ENCODE data around the gene TOPAZ1. TPM values are rescaled to one million over a fixed set of nuclear protein-coding genes. Genes with fewer than 3 reads are reported as not detected.

The TOPAZ1 gene
- total RNA-seq, 1 experiment from 2014 or later = not detected

GRCh38 chr3:44353355-44353924 lies 111.8 kb downstream of the TOPAZ1 start:
- no peak for ATAC-seq
- Histone ChIP-seq H3K4me3 (ENCODE audit: low read depth in 2 of 2, low read length in 2 of 2) (no peak overlapping the region), H3K9me3 (ENCODE audit: control insufficient read depth, insufficient read depth, low read depth, low read length) (no peaks in the 10 kb centered on the region), H3K27me3 (ENCODE audit: control insufficient read depth, insufficient read depth, low read length) (no peaks in the 10 kb centered on the region), H3K27ac (ENCODE audit: low read length) (no peak overlapping the region), H3K36me3 (ENCODE audit: control insufficient read depth, insufficient read depth, low read length) (no peaks in the 10 kb centered on the region), H3K4me1 (ENCODE audit: control insufficient read depth, insufficient read depth, low read length) (no peaks in the 10 kb centered on the region)
- DNase-seq (ENCODE audit: low read depth, low spot score) = no peak
- POLR2A ChIA-PET = no interaction called here
- TF ChIP-seq SIN3A (IDR thresholded peaks at IDR 0.05; ENCODE audit: borderline replicate concordance, insufficient read depth, low read depth, low read length) = no peak
- TF ChIP-seq POLR2AphosphoS5 (IDR thresholded peaks at IDR 0.05; ENCODE audit: low read depth, low read length) = no peak
- no peak for TF ChIP-seq TCF7L2 (IDR thresholded peaks at IDR 0.05; ENCODE audit: low read depth, low read length)
- no peak for TF ChIP-seq CTCF (IDR thresholded peaks at IDR 0.05)
- no peak for TF ChIP-seq REST (IDR thresholded peaks at IDR 0.05; ENCODE audit: insufficient read depth in 1 of 2, low read depth in 2 of 2, low read length in 1 of 2)
- intact Hi-C loops (cut with micrococcal nuclease; ENCODE audit: unreplicated experiment) = no loop called here
- in situ Hi-C loops (cut with HindIII; ENCODE audit: low pct_unique_long_range_greater_than_20kb, low sequenced_read_pairs) = no loop called here
- CTCF ChIA-PET = no interaction called here
- BruUV-seq (replicated peaks) = no TSS peak

- POLR2A ChIA-PET = no interaction called here
- CTCF ChIA-PET = no interaction called here
- ATAC-seq = no peak
Observed at GRCh38 chr3:44355362-44356033, 113.8 kb downstream of the TOPAZ1 start.

More at GRCh38 chr3:44355362-44356033, 113.8 kb downstream of the TOPAZ1 start:
- H3K9me3 ChIP-seq (ENCODE audit: control insufficient read depth, insufficient read depth, low read depth, low read length) = no peaks in the 10 kb centered on the region
- no peak overlapping the region for H3K4me3 ChIP-seq (ENCODE audit: low read depth in 2 of 2, low read length in 2 of 2)
- TF ChIP-seq POLR2AphosphoS5 (IDR thresholded peaks at IDR 0.05; ENCODE audit: low read depth, low read length) (no peak), CTCF (IDR thresholded peaks at IDR 0.05) (no peak), REST (IDR thresholded peaks at IDR 0.05; ENCODE audit: insufficient read depth in 1 of 2, low read depth in 2 of 2, low read length in 1 of 2) (no peak), TCF7L2 (IDR thresholded peaks at IDR 0.05; ENCODE audit: low read depth, low read length) (no peak), SIN3A (IDR thresholded peaks at IDR 0.05; ENCODE audit: borderline replicate concordance, insufficient read depth, low read depth, low read length) (no peak)
- H3K36me3 ChIP-seq (ENCODE audit: control insufficient read depth, insufficient read depth, low read length) = no peaks in the 10 kb centered on the region
- in situ Hi-C loops (cut with HindIII; ENCODE audit: low pct_unique_long_range_greater_than_20kb, low sequenced_read_pairs) (no loop called here), intact Hi-C loops (cut with micrococcal nuclease; ENCODE audit: unreplicated experiment) (no loop called here)
- BruUV-seq (replicated peaks) = no TSS peak
- H3K4me1 ChIP-seq (ENCODE audit: control insufficient read depth, insufficient read depth, low read length) = no peaks in the 10 kb centered on the region; the same call in 1 of the 2 replicates
- DNase-seq (ENCODE audit: low read depth, low spot score) = no peak
- no peaks in the 10 kb centered on the region for H3K27me3 ChIP-seq (ENCODE audit: control insufficient read depth, insufficient read depth, low read length)
- H3K27ac ChIP-seq (ENCODE audit: low read length) = no peak overlapping the region
